Retinal pigment epithelial cell (primary cell): ENCODE data around the gene MRPL53.

Source experiments
- DNase-seq: peaks from one replicate; pipeline ENCODE4 v3.0.0-alpha.2; 2010; ENCODE audit warnings: low read depth
- H3K4me3 ChIP-seq: 2 replicates; pipeline ENCODE4 v1.5.1; 2011; ENCODE audit warnings: mild to moderate bottlenecking, low read length, control low read depth, moderate library complexity
- CTCF ChIP-seq: conservative IDR thresholded peaks from 2 replicates; pipeline ENCODE4 v1.5.1; 2011; ENCODE audit warnings: low read depth, low read length, control low read depth, inconsistent platforms

MRPL53 gene

GRCh38 chr2:74440378-74441169, 31.9 kb downstream of the MRPL53 start:
- TF ChIP-seq CTCF, result peak; percentile 22
- peak; percentile 52 for DNase-seq
- H3K4me3 ChIP-seq, result peak overlapping the region; percentile 65

GRCh38 chr2:74439803-74440377, 32.6 kb downstream of the MRPL53 start:
- TF ChIP-seq CTCF, result no peak
- peak overlapping the region; percentile 65 for H3K4me3 ChIP-seq
- DNase-seq, result no peak

GRCh38 chr2:74439373-74439772, 33.1 kb downstream of the MRPL53 start:
- H3K4me3 ChIP-seq, result peak overlapping the region; percentile 65
- DNase-seq, result no peak
- TF ChIP-seq CTCF, result no peak

- H3K4me3 ChIP-seq, result no peak overlapping the region
- no peak for TF ChIP-seq CTCF
- no peak for DNase-seq
These were observed 34.2 kb downstream of the MRPL53 start for GRCh38 chr2:74438248-74438647.

- no peak for DNase-seq
These were observed 35.4 kb downstream of the MRPL53 start for GRCh38 chr2:74436848-74437695.

More at GRCh38 chr2:74436848-74437695, 35.4 kb downstream of the MRPL53 start:
- H3K4me3 ChIP-seq, result no peak overlapping the region
- no peak for TF ChIP-seq CTCF
